ENCODE measurements around the gene ZSWIM3. TPM values are rescaled to one million over a fixed set of nuclear protein-coding genes. Genes with fewer than 3 reads are reported as not detected.

ZSWIM3 gene
- total RNA-seq, 1 experiment from 2014 or later: 4.9 TPM

- peak; percentile 95 to 99 for DNase-seq (ENCODE audit: low read depth in 1 of 2, low spot score in 2 of 2)
- Histone ChIP-seq H3K4me3 (peak within 1 kb of the TSS; percentile 53), H3K36me3 (peaks cover 47% of the 10 kb centered on the region), H3K9me3 (replicated peaks) (no peaks in the 10 kb centered on the region), H3K27ac (peak within 1 kb of the TSS; percentile 40), H3K4me1 (replicated peaks) (peaks cover 10% of the 10 kb centered on the region), H3K27me3 (replicated peaks) (no peaks in the 10 kb centered on the region)
Measured at GRCh38 chr20:45880988-45881788, 23.8 kb downstream of the ZSWIM3 start, which contains the start of gene ZSWIM1. Gene ZSWIM1 (plus strand): TSS chr20:45881227. CDS start chr20:45882593, 1,366 bp downstream.

- no peaks in the 10 kb centered on the region for H3K9me3 ChIP-seq (replicated peaks)
Measured at GRCh38 chr20:45882469-45883099, 25.2 kb downstream of the ZSWIM3 start.

GRCh38 chr20:45883100-45883469 is 25.7 kb downstream of the ZSWIM3 start:
- H3K27ac ChIP-seq: no peak overlapping the region
- peaks cover 58% of the 10 kb centered on the region for H3K36me3 ChIP-seq
- no peak for DNase-seq (ENCODE audit: low read depth in 1 of 2, low spot score in 2 of 2)
- H3K27me3 ChIP-seq (replicated peaks): no peaks in the 10 kb centered on the region
- no peak overlapping the region for H3K4me3 ChIP-seq
- no peaks in the 10 kb centered on the region for H3K9me3 ChIP-seq (replicated peaks)
- peaks cover 10% of the 10 kb centered on the region for H3K4me1 ChIP-seq (replicated peaks)

More at GRCh38 chr20:45882469-45883099, 25.2 kb downstream of the ZSWIM3 start:
- H3K4me1 ChIP-seq (replicated peaks): peaks cover 10% of the 10 kb centered on the region
- no peak overlapping the region for H3K27ac ChIP-seq
- no peak overlapping the region for H3K4me3 ChIP-seq
- no peak for DNase-seq (ENCODE audit: low read depth in 1 of 2, low spot score in 2 of 2)
- H3K36me3 ChIP-seq: peaks cover 58% of the 10 kb centered on the region
- no peaks in the 10 kb centered on the region for H3K27me3 ChIP-seq (replicated peaks)

GRCh38 chr20:45886590-45887345 is 29.4 kb downstream of the ZSWIM3 start:
- Histone ChIP-seq H3K4me1 (replicated peaks) (peaks cover 27% of the 10 kb centered on the region), H3K27me3 (replicated peaks) (no peaks in the 10 kb centered on the region), H3K4me3 (no peak overlapping the region), H3K36me3 (peaks cover 54% of the 10 kb centered on the region), H3K9me3 (replicated peaks) (no peaks in the 10 kb centered on the region), H3K27ac (no peak overlapping the region)
- DNase-seq (ENCODE audit: low read depth in 1 of 2, low spot score in 2 of 2): no peak

GRCh38 chr20:45887346-45887715 is 29.9 kb downstream of the ZSWIM3 start, which contains the start of gene SPATA25:
Gene SPATA25 (minus strand): TSS chr20:45887622. CDS start chr20:45887590, 32 bp downstream.
- peaks cover 51% of the 10 kb centered on the region for H3K36me3 ChIP-seq
- no peak within 1 kb of the TSS for H3K4me3 ChIP-seq
- no peak within 1 kb of the TSS for H3K27ac ChIP-seq
- DNase-seq (ENCODE audit: low read depth in 1 of 2, low spot score in 2 of 2): no peak
- H3K4me1 ChIP-seq (replicated peaks): peaks cover 33% of the 10 kb centered on the region
- no peaks in the 10 kb centered on the region for H3K27me3 ChIP-seq (replicated peaks)
- no peaks in the 10 kb centered on the region for H3K9me3 ChIP-seq (replicated peaks)

GRCh38 chr20:45888681-45889080 is 31.3 kb downstream of the ZSWIM3 start:
- peaks cover 34% of the 10 kb centered on the region for H3K4me1 ChIP-seq (replicated peaks)
- no peaks in the 10 kb centered on the region for H3K9me3 ChIP-seq (replicated peaks)
- H3K27ac ChIP-seq: no peak overlapping the region
- peaks cover 48% of the 10 kb centered on the region for H3K36me3 ChIP-seq
- no peak overlapping the region for H3K4me3 ChIP-seq
- H3K27me3 ChIP-seq (replicated peaks): no peaks in the 10 kb centered on the region
- DNase-seq (ENCODE audit: low read depth in 1 of 2, low spot score in 2 of 2): no peak

GRCh38 chr20:45890077-45890984 is 32.9 kb downstream of the ZSWIM3 start:
- Histone ChIP-seq H3K4me1 (replicated peaks) (peaks cover 25% of the 10 kb centered on the region), H3K36me3 (peaks cover 44% of the 10 kb centered on the region), H3K4me3 (peak overlapping the region; percentile 79), H3K27me3 (replicated peaks) (no peaks in the 10 kb centered on the region), H3K9me3 (replicated peaks) (no peaks in the 10 kb centered on the region), H3K27ac (peak overlapping the region; percentile 26)
- DNase-seq (ENCODE audit: low read depth in 1 of 2, low spot score in 2 of 2): peak; percentile 71 to 86

- peak within 1 kb of the TSS; percentile 26 for H3K27ac ChIP-seq
- H3K4me1 ChIP-seq (replicated peaks): peaks cover 24% of the 10 kb centered on the region
- DNase-seq (ENCODE audit: low read depth in 1 of 2, low spot score in 2 of 2): peak; percentile 93 to 95
- H3K4me3 ChIP-seq: peak within 1 kb of the TSS; percentile 79
- H3K36me3 ChIP-seq: peaks cover 41% of the 10 kb centered on the region
- no peaks in the 10 kb centered on the region for H3K9me3 ChIP-seq (replicated peaks)
- no peaks in the 10 kb centered on the region for H3K27me3 ChIP-seq (replicated peaks)
Measured at GRCh38 chr20:45890985-45891983, 33.9 kb downstream of the ZSWIM3 start, which contains the start of the genes CTSA and NEURL2. Gene CTSA (plus strand): TSS chr20:45891335. CDS start chr20:45891569, 234 bp downstream. Gene NEURL2 (minus strand): TSS chr20:45891208. CDS start chr20:45890991, 217 bp downstream.

GRCh38 chr20:45892049-45892825 is 34.8 kb downstream of the ZSWIM3 start:
- Histone ChIP-seq H3K9me3 (replicated peaks) (no peaks in the 10 kb centered on the region), H3K27ac (no peak overlapping the region), H3K36me3 (peaks cover 41% of the 10 kb centered on the region), H3K4me1 (replicated peaks) (peaks cover 24% of the 10 kb centered on the region), H3K4me3 (peak overlapping the region; percentile 79), H3K27me3 (replicated peaks) (no peaks in the 10 kb centered on the region)
- peak in 1 of 2 experiments; percentile 18 for DNase-seq (ENCODE audit: low read depth in 1 of 2, low spot score in 2 of 2)

GRCh38 chr20:45892828-45893500 is 35.5 kb downstream of the ZSWIM3 start:
- no peaks in the 10 kb centered on the region for H3K27me3 ChIP-seq (replicated peaks)
- H3K4me1 ChIP-seq (replicated peaks): peaks cover 24% of the 10 kb centered on the region
- H3K36me3 ChIP-seq: peaks cover 41% of the 10 kb centered on the region
- no peak overlapping the region for H3K27ac ChIP-seq
- H3K4me3 ChIP-seq: no peak overlapping the region
- DNase-seq (ENCODE audit: low read depth in 1 of 2, low spot score in 2 of 2): no peak
- no peaks in the 10 kb centered on the region for H3K9me3 ChIP-seq (replicated peaks)

- H3K4me1 ChIP-seq (replicated peaks): peaks cover 24% of the 10 kb centered on the region
- H3K36me3 ChIP-seq: peaks cover 41% of the 10 kb centered on the region
- H3K27ac ChIP-seq: no peak overlapping the region
- no peak for DNase-seq (ENCODE audit: low read depth in 1 of 2, low spot score in 2 of 2)
- no peaks in the 10 kb centered on the region for H3K27me3 ChIP-seq (replicated peaks)
- no peak overlapping the region for H3K4me3 ChIP-seq
- H3K9me3 ChIP-seq (replicated peaks): no peaks in the 10 kb centered on the region
Measured at GRCh38 chr20:45893831-45894230, 36.4 kb downstream of the ZSWIM3 start.

Data from SJSA1 (cell line).